ENCODE measurements around the gene TRIM29.
"Not testable (repeated sequence)": the region's sequence is repeated elsewhere in the genome, so short reads cannot be mapped to it uniquely, and the experiment has no call there.

The TRIM29 gene

DNA sequence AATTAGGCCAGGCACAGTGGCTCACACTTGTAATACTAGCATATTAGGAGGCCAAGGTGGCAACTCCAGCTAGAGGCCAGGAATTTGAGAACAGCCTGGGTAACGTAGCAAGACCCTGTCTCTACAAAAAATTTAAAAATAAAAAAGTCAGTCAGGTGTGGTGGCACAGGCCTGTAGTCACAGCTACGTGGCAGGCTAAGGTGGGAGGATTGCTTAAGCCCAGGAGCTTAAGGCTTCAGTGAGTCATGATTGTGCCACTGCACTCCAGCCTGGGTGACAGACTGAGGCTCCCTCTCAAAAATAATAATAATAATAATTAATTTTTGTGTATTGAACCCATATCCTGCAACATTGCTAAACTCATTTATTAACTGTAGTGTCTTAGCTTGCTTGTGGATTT lies 15.3 kb upstream of the TRIM29 start:
- TF ChIP-seq, protein P1, sequence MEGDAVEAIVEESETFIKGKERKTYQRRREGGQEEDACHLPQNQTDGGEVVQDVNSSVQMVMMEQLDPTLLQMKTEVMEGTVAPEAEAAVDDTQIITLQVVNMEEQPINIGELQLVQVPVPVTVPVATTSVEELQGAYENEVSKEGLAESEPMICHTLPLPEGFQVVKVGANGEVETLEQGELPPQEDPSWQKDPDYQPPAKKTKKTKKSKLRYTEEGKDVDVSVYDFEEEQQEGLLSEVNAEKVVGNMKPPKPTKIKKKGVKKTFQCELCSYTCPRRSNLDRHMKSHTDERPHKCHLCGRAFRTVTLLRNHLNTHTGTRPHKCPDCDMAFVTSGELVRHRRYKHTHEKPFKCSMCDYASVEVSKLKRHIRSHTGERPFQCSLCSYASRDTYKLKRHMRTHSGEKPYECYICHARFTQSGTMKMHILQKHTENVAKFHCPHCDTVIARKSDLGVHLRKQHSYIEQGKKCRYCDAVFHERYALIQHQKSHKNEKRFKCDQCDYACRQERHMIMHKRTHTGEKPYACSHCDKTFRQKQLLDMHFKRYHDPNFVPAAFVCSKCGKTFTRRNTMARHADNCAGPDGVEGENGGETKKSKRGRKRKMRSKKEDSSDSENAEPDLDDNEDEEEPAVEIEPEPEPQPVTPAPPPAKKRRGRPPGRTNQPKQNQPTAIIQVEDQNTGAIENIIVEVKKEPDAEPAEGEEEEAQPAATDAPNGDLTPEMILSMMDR (conservative IDR thresholded peaks at IDR 0.05; ENCODE audit: low read depth, low read length): no peak
- no peak for DNase-seq (ENCODE audit: low read depth)
- no peak overlapping the region for H3K4me3 ChIP-seq (ENCODE audit: low read length)

DNA sequence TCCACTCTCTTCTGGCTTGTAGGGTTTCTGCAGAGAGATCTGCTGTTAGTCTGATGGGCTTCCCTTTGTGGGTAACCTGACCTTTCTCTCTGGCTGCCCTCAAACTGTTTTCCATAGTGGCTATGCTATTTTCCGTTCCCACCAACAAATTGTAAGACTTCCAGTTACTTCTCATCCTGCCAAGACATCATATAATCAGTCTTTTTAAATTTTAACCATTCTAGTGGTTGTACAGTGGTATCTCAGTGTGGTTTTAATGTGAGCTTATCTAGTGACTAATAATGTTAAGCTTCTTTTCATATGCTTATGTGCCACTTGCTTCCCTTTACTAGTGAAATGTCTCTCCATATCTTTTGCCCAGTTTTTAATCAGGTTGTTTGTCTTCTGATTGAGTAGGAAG lies 13.6 kb upstream of the TRIM29 start:
- peak; percentile 7 for DNase-seq (ENCODE audit: low read depth)
- TF ChIP-seq, protein P1 (conservative IDR thresholded peaks at IDR 0.05; ENCODE audit: low read depth, low read length): no peak
- H3K4me3 ChIP-seq (ENCODE audit: low read length): no peak overlapping the region

DNA sequence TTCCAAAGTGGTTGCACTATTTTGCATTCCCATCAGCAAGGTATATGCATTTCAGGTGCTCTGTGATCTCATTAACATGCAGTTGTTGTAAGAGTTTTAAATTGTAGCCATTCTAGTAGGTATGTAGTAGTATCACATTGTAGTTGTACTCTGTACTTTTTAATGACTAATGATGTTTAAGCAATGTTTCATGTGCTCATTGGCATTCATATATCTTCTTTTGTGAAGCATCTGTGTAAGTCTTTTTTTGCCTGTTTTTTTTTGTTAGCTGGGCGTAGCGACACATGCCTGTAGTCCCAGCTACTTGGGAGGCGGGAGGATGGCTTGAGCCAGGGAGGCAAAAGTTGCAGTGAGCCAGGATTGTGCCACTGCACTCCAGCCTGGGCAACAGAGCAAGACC lies 11.3 kb upstream of the TRIM29 start:
- H3K4me3 ChIP-seq (ENCODE audit: low read length): no peak overlapping the region
- TF ChIP-seq, protein P1 (conservative IDR thresholded peaks at IDR 0.05; ENCODE audit: low read depth, low read length): no peak
- no peak for DNase-seq (ENCODE audit: low read depth)

DNA sequence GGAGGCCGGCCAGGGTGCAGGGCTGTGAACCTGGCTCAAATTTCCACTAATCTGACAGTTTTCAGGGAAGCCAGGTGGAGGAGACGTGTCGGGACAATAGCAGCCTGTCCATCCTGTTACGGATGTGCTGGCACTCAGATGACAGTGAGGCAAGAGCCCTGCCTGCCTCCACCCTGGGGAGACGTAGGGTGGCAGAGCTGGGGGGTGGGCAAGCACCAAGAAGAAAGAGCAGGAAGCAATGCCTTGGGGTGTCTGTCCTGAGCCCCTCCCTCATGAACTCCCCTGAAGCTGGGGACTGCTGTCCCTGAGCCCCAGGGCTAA lies 10.0 kb upstream of the TRIM29 start:
- TF ChIP-seq, protein P1 (conservative IDR thresholded peaks at IDR 0.05; ENCODE audit: low read depth, low read length): no peak
- no peak for DNase-seq (ENCODE audit: low read depth)
- no peak overlapping the region for H3K4me3 ChIP-seq (ENCODE audit: low read length)

DNA sequence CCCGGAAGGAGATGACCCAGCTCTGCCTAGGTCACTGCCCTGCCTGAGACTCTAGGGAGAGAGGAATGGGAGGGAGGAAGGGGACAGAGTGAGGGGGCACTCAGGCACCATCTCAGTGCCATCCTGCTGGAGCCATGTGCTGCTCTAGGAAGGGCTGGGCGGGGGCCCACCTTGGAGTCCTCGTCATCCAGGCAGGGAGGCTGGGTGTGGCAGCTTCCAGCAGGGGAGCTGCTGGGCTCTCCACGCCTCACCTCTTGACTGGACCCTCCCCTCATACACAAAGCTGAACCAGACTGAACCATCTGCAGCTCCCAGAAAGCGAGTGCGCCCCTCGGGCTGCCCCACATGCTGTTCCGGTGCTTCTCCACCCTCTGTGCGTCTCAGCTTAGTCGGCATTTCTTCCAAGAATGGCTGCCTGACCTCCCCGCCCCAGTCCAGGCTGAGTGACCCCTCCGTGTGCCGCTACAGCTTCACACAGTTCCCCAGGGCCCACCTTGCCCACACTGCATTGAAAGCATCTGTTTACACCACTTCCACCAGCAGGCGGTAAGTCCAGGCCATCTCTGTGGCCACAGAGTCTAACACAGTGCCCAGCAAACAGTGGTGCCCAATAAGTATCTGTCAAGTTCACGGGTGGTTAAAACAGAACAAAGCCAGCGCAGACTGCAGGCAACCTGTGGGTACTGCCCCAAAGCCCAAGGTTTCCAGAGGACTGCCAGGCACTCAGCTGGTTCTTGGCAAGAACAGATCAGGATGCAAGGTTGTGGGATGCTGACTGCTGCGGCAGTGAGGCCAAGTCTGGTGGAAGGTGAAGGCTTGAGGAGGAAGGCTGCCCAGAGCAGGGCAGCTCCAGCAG lies 9.4 kb upstream of the TRIM29 start:
- TF ChIP-seq, protein P1 (conservative IDR thresholded peaks at IDR 0.05; ENCODE audit: low read depth, low read length): no peak
- DNase-seq (ENCODE audit: low read depth): no peak
- no peak overlapping the region for H3K4me3 ChIP-seq (ENCODE audit: low read length)

DNA sequence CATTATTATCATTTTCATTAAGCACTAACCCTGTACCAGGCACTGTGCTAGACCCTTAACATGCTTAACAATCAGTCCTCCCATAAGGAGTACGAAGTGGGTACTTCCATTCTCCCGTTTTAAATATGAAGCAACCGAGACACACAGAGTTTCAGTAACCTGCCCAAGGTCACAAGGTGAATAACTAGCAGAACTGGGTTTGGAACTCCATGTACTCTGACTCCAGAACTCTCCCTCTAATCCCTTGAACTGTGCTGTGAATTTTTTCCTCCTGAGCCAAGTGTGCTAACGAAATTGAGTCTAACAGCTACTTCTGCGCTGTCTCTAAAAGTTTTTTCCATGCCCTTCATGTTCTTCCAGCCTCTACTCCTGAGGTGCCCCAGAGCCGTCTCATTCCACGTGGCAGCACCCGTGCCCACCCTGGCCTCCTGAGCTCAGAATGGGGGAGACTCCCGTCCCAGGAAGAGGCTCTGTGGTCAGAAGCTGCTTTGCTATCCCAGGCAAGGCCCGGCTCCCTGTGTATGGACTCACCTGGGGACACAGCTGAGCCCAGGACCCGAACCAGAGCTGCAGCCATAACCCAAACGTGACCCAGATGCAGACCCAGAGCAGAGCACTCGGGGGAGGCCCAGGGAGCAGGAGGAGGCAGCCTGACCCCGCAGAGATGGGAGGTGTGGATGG lies 8.6 kb upstream of the TRIM29 start:
- no peak overlapping the region for H3K4me3 ChIP-seq (ENCODE audit: low read length)
- TF ChIP-seq, protein P1 (conservative IDR thresholded peaks at IDR 0.05; ENCODE audit: low read depth, low read length): no peak
- no peak for DNase-seq (ENCODE audit: low read depth)

DNA sequence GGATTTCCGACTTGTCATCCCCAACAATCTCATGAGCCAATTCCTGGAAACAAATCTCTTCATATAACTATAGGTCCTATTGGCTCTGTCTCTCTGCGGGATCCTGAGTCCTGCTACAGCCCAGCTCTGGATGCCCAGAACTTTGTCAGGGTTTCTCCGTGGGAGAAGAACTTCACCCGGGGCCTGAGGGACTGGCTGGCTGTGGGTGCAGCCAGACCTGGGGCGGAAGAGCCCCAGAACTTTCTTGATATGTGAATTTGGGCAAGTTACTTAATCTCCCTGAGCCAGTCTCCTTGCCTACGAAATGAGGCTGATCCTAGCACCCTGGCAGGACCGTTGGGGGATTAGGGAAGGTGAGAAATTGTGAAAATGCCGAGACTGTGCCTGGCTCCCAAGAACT lies 6.6 kb upstream of the TRIM29 start:
- no peak for DNase-seq (ENCODE audit: low read depth)
- no peak overlapping the region for H3K4me3 ChIP-seq (ENCODE audit: low read length)
- TF ChIP-seq, protein P1 (conservative IDR thresholded peaks at IDR 0.05; ENCODE audit: low read depth, low read length): no peak

DNA sequence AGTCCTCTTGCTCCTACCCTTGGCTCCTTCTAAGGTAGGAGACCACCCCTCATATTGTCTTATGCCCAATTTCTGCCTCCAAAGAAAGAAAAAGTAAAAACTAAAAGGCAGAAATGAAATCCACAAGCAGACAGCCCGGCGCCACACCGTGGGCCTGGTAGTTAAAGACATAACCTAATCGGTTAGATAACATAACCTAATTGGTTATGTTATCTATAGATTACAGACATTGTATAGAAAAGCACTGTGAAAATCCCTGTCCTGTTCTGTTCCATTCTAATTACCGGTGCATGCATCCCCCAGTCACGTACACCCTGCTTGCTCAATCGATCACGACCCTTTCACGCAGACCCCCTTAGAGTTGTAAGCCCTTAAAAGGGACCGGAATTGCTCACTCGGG lies 5.6 kb upstream of the TRIM29 start:
- not testable (repeated sequence) for H3K4me3 ChIP-seq (ENCODE audit: low read length); DNase-seq (ENCODE audit: low read depth)

All from retinal pigment epithelial cell (primary cell).